Stimulated activated CD4-positive, alpha-beta T cell treated with anti-CD3 and anti-CD28 coated beads, Interleukin-2, amount 100 ng/mL, for 24 hours (primary cell): ENCODE data around the gene GRK1.
"Not testable (repeated sequence)": the region's sequence is repeated elsewhere in the genome, so short reads cannot be mapped to it uniquely, and the experiment has no call there.

Experiments
- DNase-seq, 2 donors: peaks; one replicate each; pipeline ENCODE4 v3.0.0-alpha.2; 2020

Gene GRK1

DNA sequence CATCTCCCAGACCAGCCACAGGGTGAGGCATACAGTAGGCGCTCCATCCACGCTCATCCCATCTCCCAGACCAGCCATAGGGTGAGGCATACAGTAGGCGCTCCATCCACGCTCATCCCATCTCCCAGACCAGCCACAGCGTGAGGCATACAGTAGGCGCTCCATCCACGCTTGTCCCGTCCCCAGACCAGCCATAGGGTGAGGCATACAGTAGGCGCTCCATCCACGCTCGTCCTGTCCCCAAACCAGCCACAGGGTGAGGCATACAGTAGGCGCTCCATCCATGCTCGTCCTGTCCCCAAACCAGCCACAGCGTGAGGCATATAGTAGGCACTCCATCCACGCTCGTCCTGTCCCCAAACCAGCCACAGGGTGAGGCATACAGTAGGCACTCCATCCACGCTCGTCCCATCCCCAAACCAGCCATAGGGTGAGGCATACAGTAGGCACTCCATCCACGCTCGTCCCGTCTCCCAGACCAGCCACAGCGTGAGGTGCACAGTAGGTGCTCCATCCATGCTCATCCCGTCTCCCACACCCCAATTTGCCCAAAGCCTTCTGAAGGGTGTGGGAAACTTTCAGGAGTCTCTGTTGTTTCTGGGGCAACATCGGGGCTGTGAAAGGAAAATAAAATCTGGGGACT, 78.6 kb downstream of the GRK1 start:
- DNase-seq = not testable (repeated sequence)

DNA sequence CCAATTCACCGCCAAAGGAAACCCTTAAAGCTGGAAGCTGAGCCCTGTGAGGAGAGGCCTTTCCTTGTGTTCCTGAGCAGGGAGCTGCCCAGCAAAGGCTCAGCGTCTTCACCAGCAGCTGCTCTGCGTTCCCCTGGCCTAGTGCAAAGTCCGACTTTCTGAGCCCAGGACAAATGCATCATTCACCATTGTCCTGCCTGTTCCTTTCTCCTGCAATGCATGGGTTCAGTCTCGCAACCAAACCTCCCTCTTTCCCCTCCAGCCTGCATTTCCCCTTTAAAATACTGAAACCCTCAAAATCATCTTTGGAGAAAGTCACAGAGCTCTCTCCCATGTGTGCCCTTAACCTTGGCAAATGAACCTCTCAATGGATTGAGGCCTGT, 79.1 kb downstream of the GRK1 start:
- no peak for DNase-seq

DNA sequence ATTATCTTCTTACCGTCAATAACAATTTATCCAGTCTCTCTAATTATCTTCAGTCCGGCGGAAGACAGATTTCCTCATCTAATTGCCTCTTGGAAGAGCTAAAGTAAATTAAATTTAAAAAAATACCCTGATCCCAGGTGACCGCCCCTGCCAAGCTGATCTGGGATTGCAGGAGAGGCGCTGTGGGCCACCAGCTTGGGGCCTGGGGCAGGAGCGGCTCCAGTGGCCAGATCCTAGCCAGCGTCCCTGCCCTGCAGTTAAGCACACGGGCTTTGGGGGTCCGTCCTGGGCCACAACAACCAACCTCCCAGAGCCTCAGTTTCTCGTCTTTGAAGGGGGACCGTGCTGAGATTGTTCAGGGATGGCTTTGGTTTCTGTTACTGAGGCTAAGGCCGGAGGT, 79.7 kb downstream of the GRK1 start:
- no peak for DNase-seq

DNA sequence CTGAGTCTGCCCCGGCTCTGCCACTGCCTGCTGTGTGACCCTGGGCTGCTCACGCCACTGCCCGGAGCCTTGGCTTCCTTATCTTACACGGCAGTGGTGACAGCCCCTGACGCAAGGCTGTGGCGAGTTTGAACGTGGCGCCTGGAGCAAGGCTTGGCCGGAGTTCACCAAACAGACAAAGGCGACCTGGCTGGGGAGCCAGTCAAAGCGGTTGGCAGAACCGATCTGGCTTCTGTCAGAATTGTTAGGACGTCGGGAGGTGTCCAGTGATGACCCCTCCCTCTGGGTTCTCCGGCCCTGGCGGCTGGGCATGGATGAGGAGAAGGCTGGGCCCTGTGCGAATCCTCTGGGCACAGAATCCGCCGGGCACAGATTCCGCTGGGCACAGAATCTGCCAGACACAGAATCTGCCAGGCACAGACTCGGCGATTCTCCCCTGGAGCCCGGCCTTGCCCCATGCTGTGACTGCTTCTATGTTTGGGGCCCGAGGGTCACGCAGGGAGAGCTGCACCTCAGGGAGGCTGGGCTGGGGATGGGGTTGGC, 80.3 kb downstream of the GRK1 start:
- no peak for DNase-seq

DNA sequence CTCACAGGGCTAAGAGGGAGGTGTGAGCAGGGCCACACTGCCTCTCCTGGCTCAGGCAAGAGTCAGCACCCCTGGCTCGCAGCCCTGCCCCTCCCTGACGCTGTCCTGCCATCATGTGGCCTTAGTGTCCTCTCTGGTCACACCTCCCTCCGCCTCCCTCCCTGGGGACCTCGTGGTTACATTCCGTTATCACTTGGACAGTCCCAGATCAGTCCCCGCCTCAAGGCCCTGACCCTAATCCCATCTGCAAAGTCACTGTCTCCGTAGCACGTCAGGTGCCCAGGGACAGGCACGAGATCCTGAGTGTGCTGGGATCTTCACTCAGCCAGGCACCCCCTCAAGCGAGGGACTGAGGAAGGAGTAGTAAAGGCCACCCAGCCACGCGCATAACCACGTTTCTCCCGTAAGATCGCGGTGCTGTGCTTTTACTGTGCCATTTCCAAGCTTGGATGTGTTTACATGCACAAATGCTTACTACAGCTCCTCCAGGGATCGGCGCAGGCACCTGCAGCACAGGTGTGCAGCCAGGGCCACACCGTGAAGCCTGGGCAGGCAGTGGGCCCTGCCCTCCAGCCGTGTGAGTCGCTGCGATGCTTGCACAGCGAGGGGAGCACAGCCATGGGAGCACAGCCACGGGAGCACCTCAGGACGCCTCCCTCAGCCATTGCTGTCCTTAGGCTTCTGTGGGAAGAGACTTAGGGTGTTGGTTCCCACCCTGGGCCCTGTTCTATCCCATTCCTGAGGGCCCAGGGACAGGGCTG, 81.3 kb downstream of the GRK1 start:
- no peak for DNase-seq

DNA sequence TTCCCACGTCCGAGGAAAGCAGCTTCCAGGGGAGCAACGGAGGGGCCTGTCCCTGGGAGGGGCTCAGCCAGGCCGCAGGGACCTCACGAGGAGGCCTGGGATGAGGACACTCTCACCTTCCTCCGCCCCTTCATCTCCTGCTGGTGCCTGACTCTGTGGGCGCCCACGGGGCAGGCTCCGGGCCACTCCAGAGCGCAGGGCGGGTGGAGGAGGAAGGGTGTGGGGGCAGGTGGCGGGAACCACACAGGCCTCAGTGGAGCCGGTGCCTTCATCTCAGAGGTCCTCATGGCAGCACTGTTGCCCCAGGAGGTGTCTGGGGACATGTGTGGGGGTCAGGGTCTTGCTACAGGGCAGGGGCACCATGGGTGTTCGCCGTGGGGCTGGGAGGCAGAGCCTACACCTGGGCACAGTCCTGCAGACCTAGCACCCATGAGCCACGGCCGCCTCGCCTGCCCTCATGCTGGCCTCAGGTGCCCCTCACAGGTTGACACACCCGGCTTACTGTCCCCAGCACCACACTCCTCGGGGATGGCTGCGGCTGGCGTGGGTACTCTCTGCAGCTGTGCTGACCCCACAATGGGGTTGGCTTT, 81.9 kb downstream of the GRK1 start:
- no peak for DNase-seq

DNA sequence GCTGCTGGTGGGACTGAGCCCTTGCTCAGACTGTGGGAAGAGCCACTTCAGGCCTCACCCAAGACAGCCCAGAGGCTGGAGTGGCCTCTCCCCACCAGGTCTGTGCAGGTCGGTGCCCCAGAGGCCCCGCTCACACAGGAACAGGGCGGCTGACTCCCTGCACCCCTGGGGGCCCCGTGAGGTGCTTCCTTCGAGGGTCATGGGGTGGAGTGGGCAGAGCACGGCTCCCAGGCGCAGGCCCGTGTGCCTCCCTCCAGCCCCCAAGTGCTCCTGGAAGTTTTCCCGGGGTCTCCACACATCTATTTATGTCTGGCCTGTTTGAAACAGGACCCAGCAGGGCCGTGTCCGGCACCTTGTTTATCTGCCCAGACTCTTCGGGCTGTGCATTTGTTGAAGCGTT, 82.5 kb downstream of the GRK1 start:
- no peak for DNase-seq

DNA sequence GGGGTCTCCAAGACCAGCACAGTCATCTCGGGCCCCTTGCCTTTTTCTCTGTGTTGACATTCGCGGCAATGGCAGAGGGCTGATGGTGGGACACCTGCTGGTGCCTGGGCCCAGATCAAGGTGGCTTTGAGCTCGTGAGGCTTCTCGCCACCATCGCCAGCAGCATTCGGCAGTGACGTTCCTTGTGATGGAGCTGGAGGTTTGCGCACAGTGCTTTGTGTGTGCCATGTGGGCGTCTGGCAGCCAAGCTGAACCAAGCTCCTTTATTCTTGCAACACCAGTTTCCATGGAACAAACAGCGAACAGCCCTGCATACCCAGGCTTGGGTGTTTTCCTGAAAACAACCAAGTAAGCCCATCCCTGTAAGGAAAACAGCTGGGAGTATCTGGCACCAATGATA, 82.9 kb downstream of the GRK1 start:
- no peak for DNase-seq

DNA sequence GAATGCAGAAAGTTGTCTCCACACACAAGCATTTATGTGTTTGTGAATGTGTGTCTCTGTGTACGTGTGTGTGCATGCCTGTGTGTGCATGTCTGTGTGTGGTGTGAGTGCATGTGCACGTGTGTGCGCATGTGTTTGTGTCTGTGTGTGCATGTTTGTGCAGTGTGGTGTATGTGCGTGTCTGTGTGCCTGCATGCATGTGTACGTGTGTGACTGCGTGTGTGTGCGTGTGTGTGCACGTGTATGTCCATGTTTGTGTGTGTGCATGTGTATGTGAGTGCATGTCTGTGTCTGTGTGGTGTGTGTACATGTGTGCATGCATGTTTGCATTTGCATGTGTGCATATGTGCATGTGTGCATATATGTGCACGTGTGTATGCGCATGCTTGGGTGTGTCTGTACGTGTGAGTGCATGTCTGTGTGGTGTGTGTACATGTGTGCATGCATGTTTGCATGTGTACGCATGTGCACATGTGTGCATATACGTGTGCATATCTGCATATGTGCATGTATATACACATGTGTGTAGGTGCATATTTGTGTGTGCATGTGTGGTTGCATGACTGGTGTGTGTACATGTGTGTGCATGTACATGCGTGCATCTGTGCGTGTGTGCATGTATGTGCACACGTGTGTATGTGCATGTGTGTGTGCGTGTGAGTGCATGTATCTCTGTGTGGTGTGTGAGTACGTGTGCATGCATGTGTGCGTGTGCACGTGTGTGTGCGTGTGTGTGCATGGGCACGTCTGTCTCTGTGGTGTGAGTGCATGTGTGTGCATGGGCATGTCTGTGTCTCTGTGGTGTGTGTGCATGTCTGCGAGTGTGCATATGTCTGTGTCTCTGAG, 83.8 kb downstream of the GRK1 start:
- no peak for DNase-seq

DNA sequence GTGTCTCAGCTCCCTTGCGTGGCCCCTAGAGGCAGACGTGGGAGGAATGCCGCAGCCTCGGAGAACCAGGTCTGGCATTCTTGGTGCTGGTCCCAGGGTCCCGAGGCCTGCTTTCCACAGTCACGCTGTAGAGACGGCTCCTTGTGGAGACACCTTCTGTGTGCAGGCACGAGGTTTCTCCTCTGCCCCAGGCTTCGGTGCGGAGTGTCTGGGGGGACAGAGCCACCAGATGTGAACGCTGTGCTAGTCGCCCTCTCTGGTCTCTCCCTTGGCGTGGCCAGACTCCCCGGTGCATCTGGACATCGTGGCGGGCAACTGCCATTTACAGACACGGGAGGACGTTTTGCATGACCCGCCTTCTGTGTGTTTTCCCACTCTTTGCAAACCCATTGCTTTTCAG, 84.5 kb downstream of the GRK1 start:
- DNase-seq = no peak

DNA sequence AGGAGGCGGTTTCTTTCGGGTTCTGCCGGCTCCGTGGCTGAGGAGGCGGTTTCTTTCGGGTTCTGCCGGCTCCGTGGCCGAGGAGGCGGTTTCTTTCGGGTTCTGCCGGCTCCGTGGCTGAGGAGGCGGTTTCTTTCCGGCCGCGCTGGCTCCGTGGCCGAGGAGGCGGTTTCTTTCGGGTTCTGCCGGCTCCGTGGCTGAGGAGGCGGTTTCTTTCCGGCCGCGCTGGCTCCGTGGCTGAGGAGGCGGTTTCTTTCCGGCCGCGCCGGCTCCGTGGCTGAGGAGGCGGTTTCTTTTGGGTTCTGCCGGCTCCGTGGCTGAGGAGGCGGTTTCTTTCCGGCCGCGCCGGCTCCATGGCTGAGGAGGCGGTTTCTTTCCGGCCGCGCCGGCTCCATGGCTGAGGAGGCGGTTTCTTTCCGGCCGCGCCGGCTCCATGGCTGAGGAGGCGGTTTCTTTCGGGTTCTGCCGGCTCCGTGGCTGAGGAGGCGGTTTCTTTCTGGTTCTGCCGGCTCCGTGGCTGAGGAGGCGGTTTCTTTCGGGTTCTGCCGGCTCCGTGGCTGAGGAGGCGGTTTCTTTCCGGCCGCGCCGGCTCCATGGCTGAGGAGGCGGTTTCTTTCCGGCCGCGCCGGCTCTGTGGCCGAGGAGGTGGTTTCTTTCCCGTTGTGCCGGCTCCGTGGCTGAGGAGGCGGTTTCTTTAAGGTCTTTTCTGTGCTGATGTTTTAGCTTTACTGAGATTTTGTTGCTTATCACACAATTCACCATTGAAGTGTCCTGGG, 85.4 kb downstream of the GRK1 start:
- not testable (repeated sequence) for DNase-seq

DNA sequence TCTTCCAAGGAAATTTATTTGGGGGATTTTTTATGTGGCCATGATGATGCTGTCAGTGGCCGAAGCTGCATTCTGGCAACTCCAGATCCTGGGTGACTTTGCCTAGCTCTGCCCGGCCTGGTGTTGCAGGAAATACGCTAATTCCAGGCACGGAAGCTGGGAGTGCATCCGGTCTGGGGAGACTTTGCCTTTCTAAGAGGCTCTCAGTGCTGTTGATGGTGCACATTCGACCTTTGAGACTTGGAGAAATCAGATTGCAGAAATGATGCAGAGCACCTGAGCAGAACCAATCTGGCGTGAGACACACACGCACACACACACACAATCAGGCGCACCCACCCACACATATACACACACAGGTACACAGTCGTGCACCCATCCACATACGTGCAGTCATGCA, 86.2 kb downstream of the GRK1 start:
- no peak for DNase-seq

DNA sequence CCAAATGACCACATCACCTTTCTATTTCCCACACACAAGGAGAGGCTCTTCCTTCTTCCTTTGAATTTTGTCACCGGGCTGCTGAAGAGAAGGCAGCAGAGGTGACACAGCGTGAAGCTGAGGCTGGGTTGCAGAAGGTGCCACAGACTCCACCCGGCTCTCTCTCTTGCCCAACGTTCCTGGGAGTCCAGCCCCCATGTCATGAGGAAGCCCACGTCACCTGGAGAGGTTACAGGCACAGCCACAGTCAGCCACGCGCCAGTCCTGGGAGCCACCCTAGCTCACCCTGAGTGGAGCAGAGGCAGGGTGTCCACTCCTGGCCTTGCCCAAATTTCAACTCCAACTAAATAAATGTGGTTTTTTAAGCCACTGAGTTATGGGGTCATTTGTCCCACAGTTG, 87.2 kb downstream of the GRK1 start:
- DNase-seq = no peak

DNA sequence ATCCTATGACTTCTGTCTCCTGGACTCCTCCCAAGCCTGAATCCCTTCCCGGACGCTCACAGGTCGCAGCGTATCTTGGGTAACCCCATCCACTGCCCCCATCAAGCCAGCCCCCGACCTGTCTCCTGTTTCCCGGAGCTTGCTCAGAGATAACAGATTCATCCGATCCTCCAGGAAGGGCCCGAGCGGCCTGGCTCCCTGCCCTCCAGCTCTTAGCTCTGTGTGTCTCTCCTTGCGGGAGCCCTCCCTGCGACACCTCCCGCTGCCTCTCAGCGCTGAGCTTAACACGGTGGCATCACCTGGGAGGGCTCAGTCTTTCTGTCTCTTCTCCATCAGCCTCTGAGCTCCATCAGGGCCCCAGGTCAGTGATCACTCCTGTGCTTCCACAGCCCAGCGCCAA, 87.7 kb downstream of the GRK1 start:
- no peak for DNase-seq

DNA sequence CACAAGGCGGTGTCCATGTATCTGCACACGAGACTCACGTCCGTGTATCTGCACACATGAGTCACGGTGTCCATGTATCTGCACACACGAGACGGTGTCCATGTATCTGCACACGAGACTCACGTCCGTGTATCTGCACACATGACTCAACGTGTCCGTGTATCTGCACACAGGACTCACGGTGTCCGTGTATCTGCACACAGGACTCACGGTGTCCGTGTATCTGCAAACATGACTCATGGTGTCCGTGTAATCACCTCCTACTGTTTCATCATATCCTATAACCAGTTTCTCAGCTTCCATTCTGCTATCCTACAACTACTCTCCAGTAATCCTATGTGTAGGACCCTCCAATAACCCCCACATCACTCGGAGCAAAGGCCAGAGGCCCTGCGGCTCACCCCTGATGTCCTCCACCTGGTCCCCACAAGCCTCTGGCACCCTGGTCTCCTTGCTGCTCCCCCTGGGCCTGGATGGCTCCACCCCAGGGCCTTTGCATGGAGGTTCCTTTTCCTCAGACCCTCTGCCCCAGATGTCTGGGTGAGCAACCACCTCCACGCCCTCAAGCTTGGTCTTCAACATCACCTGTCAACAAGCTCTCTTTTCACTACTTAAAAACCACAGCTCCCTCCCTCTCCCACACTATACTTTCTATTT, 89.5 kb downstream of the GRK1 start:
- no peak for DNase-seq

DNA sequence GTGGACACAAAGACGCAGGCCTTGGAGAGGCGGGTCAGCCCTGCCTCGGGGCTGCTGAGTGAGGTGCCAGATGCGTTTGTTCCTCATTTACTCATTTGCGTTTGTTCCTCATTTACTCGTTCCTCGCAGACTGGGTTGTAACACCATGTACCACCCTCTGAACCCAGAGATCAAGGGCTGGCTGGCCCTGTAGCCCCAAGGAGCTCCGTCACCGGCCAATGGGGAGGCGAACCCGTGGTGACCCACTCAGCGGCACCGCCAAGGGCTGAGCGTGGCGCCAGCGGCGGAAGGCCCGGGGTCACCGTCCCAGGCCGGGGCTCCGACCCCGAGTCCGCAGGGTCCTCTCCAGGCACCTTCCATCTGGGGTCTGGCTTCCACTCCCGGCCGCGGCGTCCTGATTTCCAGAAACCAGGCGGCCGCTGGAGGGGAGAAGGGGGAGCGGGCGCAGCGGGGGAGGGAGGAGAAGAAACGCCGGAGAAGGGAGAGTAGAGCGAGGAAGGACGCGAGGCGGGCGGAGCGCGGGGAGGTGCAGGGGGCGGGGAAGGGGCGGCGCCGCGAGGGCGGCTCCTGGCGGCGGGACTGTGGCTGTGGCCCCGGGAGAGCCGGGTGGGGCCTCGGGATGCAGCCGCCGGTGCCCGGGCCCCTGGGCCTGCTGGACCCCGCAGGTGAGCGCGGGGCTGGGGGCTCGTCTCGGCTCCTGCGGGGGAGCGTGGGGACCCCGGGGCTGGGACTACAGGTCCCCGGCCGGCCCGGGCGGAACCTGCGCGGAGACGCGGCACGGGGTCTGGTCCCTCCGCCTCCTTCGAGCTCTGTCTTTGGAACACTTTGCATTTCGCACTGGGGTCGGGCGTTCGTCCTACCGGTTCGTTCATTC, 91.9 kb downstream of the GRK1 start, which contains the start of gene TMEM255B:
Gene TMEM255B, plus strand, starts transcription at position 576 of the 874 bp plus-strand sequence. Its CDS starts 44 bp downstream, at position 620.
- peak; percentile 78 to 85 for DNase-seq

DNA sequence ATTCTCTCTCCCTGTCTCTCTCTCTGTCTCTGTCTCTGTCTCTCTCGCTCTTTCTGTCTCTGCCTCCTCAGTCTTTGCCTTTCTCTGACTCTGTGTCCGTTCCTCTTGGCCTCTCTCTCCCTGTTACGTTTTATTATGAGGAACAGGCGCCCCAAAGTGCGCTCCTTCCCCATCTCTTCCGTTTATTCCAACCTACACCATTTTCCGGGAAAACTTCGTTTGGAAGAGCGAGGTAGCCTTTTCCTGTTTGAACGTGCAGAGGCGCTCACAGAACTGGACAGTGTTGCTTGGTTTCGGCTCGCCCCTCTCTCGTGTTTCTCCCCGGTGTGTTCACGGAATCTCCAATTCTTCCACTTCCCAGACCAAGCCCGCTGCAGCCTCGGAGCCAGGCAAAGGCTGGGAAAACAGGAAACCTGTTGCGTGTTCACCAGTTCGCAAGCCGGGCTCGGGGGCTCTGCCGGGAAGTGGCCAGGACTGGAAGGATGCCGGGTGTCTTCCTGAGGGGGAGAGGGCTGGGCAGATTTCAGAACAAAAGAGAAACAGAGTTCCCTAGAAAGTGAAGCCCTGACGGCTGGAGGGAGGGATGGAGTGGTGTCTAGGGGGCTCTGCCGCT, 92.6 kb downstream of the GRK1 start:
- DNase-seq = no peak

DNA sequence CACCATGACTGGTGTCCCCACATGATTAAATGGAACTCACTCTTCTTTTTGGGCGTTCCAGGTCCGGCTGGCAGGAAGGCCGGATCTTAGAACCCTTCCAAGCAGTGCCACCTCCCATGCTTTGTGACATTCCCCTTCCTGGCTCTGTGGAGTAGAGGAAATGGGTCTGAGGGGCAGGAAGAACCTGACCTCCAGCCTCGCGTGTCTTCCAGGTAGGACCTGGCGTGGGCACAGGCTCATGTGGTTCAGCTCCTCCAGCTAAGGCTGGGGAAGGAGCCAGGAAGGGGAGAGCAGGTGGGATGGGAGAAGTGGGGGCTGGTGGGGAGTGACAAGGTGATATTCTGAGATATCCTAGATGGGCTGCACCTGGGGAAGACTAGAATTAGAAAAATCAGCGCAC, 94.1 kb downstream of the GRK1 start:
- DNase-seq = no peak

DNA sequence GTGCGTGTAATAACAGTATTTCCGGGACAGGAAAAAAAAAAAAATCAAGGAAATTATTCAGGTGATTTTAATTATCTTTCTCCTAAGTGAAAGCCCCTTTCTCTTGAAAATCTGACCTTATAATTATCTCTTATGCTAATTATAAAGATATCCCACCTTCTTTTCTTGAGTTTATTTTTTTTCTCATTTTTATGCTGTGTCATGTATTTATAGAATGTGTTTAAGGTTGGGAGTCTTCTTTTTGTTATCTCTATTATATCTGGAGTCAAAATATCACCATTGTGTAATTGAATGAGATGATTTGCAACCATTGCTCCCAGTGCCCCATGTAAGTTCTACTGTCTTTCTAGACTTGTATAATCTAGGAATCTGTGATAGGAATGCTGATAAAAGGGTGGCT, 95.1 kb downstream of the GRK1 start:
- no peak for DNase-seq

DNA sequence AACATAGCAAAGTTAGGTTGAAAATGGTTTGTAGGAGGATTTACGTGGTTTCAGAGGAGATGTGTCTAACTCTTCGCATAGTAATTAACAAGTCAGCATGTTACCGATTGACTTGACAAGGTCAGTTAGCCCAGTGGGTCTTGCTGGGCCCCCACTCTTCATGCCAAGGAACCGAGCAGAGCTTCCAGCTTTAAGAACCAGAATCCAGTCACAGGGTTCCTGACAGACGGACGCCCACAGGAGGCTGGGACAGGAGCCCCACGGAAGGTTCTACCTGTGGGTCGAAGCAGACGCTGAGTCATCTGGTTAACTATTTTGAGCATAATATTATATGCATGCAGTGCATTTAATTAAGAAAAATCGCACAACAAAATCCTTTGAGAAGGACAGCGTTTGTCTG, 95.5 kb downstream of the GRK1 start:
- no peak for DNase-seq
